Measurements from ENCODE around the gene FHL1.

FHL1 gene

GRCh38 chrX:136251041-136251991, 104.0 kb downstream of the FHL1 start, which contains the start of gene MAP7D3:
Gene MAP7D3 (minus strand): TSS chrX:136251400. CDS start chrX:136251358, 42 bp downstream.
- DNase-seq (ENCODE audit: low read depth in 3 of 3) = peak; percentile 26 to 58 (median 40)

GRCh38 chrX:136255541-136255940, 108.2 kb downstream of the FHL1 start:
- no peak for DNase-seq (ENCODE audit: low read depth in 3 of 3)

DNA sequence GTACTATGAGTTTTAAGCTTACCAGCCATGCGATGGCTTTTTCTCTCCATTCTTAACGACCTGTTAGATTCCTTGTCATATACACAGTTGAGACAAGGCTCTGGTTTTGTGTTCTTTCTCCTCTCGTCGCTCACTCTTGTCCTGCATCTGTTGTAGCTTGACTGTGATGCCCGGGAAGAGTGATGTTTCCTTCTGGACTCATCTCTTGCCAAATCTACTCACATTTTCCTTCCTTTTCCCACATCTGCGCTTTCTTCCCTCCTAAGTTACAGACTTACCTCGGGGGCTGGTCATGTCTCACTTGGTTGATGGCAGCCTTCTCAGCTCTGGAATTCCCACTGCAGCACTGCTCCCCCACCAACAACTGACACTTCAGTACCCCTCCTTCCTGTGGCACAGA, 108.7 kb downstream of the FHL1 start:
- DNase-seq (ENCODE audit: low read depth in 3 of 3) = no peak

GRCh38 chrX:136258951-136259350, 111.6 kb downstream of the FHL1 start:
- no peak for DNase-seq (ENCODE audit: low read depth in 3 of 3)

DNA sequence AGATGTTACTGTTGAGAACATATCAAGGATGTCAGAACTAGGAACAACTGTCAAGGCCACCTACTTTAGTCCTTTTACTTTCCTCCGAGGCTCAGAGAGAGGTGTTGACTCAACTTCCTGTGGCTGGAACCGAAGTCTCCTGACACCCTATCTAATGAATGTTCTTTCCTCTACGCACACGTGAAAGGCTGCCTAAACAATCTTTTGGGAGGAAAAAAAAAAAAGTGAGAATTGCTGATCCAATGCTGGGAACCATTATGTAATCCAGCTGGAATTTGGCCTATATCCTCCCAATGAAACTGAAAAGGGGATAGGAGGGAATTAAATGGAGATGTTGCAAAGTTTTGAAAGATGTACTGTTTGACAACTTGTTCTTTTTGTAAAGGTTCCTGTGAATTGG, 112.2 kb downstream of the FHL1 start:
- no peak for DNase-seq (ENCODE audit: low read depth in 3 of 3)

DNA sequence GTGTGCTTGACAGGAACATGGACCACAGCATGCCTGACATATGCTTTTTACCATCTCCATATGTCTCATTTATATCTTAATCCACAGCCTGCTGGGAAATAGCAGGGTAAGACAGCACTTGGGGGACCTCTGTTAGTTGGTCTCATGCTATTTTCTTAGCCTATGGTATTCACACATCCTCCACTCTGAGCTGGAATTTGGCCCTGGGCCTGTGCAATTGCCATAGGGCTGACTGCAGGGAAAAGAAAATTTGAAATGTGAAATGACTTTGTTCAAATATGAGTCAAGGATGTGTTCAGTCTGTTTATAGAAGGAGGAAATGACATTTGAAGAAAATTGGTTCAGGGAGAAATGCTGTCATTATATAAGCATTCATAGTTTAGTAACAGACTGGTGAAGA, 113.4 kb downstream of the FHL1 start:
- no peak for DNase-seq (ENCODE audit: low read depth in 3 of 3)
